ENCODE results near the gene CLINT1.

Gene CLINT1

DNA sequence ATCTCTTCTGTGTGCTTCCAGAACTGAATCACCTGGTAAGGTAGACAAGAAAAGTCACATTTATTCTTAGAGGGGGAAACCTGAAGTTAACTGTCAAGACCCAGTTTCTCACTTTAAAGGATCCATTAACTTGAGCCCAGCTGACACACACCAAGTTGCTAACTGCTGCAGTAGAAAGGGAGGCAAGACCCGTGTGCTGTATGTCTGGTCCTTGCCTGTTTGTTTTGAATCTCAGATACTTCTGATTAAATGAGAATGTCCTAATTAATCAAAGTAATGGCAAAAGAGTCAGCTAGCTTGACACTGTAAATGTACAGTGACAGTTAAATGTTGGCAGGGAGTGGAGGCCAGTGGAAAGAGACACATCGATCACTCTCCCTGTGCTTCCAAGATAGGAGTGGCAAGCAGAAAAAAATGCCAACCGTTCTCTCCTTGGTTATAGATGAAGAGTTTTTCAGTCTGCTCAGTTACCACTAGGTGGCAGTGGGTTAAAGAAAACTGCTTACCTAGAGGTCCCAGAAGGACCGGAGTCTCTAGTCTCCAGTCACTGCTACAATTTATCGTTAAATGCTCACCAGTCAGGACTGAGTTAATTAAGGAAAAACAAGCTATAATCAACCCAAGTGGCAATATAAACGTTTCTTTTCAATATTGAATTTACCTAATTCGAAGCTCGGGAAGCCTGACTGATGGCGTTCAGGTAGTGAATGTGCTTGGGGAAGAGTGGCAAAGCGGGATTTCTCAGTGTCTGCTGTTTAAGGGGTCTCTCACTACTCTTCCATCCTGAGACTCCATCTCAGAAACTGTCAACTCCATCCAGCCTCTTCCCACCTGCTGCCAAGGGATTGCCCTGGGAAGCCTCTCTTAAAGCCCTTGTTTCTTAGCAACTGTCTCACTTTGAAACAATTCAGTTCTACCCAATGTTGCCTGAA lies 97.0 kb downstream of the CLINT1 start:
- Mint-ChIP-seq H3K27me3 (no peaks in the 10 kb centered on the region), H3K4me1 (no peaks in the 10 kb centered on the region), H3K4me3 (no peak overlapping the region), H3K9me3 (no peaks in the 10 kb centered on the region), H3K27ac (no peak overlapping the region)
- DNase-seq, result peak; percentile 17 to 20
- ATAC-seq, result peak; percentile 87

DNA sequence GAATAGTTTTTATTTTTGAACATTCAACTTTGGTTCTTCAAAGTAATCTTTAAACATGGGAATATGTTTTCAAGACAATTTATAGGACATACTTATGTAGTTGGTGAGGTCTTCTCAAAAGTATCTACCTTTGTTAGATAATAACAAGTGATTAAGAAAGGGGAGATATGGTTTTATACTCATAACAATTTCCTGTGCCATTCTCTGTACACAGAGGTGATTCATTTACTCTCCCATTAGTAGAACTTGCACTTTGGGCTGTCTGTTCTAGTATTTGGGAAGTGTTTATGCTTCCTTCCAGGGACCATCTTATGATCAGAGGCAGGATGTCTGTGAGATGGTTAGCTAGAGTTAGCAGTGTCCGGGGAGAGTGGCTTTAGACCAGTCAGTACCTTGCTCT lies 100.2 kb downstream of the CLINT1 start:
- H3K4me1 Mint-ChIP-seq, result no peaks in the 10 kb centered on the region
- no peak overlapping the region for H3K4me3 Mint-ChIP-seq
- DNase-seq (no peak), ATAC-seq (no peak)
- H3K9me3 Mint-ChIP-seq, result no peaks in the 10 kb centered on the region
- no peak overlapping the region for H3K27ac Mint-ChIP-seq
- H3K27me3 Mint-ChIP-seq, result no peaks in the 10 kb centered on the region

DNA sequence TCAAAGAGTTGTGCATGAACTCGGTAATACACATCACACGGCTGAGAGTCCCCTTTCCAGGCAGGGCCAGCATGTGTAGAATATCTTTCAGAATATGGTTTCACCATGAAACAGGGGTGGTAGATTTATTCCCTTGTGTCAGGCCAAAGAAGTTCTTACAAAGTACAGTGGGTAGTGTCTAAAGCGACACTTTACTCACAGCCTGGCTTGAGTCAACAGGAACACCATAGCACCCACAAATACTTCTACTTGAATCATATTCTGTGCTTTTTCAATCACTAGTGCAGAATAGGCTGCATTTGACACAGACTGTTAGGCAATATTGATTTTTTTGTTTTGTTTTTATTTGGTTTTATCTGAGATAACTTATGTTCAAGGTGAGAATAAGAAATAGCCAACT lies 102.8 kb downstream of the CLINT1 start:
- H3K4me1 Mint-ChIP-seq, result no peaks in the 10 kb centered on the region
- DNase-seq (no peak), ATAC-seq (no peak)
- no peak overlapping the region for H3K27ac Mint-ChIP-seq
- no peak overlapping the region for H3K4me3 Mint-ChIP-seq
- H3K27me3 Mint-ChIP-seq, result no peaks in the 10 kb centered on the region
- H3K9me3 Mint-ChIP-seq, result no peaks in the 10 kb centered on the region

DNA sequence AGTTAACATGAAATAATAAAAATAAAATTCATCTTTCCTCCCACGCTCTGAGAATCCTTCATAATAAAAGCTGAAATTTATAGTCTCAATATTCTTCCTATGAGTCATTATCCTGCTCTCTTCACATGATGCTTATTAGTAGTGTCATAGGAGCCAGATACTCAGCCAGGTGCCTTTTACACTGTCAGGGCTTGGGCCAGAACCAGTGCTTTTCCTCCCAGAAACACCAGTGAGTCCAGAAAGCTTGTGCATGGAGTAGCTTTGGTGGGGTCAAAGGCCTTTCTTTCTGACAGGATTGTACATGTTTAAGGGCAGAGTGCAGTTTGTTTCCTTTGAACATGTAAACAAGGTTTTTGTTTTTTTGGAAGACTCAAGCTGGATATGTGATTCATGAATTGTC lies 108.6 kb downstream of the CLINT1 start:
- H3K9me3 Mint-ChIP-seq, result no peaks in the 10 kb centered on the region
- no peak overlapping the region for H3K4me3 Mint-ChIP-seq
- H3K27me3 Mint-ChIP-seq, result no peaks in the 10 kb centered on the region
- no peak overlapping the region for H3K27ac Mint-ChIP-seq
- no peak for ATAC-seq
- H3K4me1 Mint-ChIP-seq, result peaks cover 44% of the 10 kb centered on the region
- DNase-seq, result no peak

DNA sequence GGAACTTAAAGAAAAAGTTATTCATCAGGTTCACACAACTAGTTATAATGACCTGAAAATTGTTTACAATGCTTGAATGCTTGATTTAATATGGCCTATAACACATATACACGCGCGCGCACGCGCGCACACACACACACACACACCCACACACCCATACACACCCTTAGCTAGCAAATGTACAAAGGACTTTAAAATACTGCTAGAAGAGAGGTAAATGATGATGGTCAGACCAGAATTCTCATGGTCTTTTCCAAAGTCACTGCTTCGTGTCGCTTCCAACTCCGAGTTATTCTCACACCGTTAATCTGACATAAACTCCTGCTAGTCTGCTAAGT lies 109.5 kb downstream of the CLINT1 start:
- Mint-ChIP-seq H3K9me3 (no peaks in the 10 kb centered on the region), H3K4me1 (peaks cover 52% of the 10 kb centered on the region), H3K27me3 (no peaks in the 10 kb centered on the region), H3K27ac (no peak overlapping the region), H3K4me3 (no peak overlapping the region)
- ATAC-seq (no peak), DNase-seq (no peak)

GRCh38 chr5:157748760-157749461 lies 110.0 kb downstream of the CLINT1 start:
- no peak for ATAC-seq
- no peak overlapping the region for H3K27ac Mint-ChIP-seq
- no peaks in the 10 kb centered on the region for H3K27me3 Mint-ChIP-seq
- peaks cover 55% of the 10 kb centered on the region for H3K4me1 Mint-ChIP-seq
- no peaks in the 10 kb centered on the region for H3K9me3 Mint-ChIP-seq
- DNase-seq, result no peak
- H3K4me3 Mint-ChIP-seq, result no peak overlapping the region

- peaks cover 59% of the 10 kb centered on the region for H3K4me1 Mint-ChIP-seq
- ATAC-seq, result no peak
- no peaks in the 10 kb centered on the region for H3K27me3 Mint-ChIP-seq
- no peak overlapping the region for H3K4me3 Mint-ChIP-seq
- H3K27ac Mint-ChIP-seq, result no peak overlapping the region
- no peaks in the 10 kb centered on the region for H3K9me3 Mint-ChIP-seq
- DNase-seq, result no peak
These were observed 110.9 kb downstream of the CLINT1 start for GRCh38 chr5:157747766-157748700.

- no peak for ATAC-seq
- Mint-ChIP-seq H3K27ac (no peak overlapping the region), H3K4me1 (peaks cover 64% of the 10 kb centered on the region), H3K9me3 (no peaks in the 10 kb centered on the region), H3K27me3 (no peaks in the 10 kb centered on the region), H3K4me3 (no peak overlapping the region)
- DNase-seq, result no peak
These were observed 111.7 kb downstream of the CLINT1 start for GRCh38 chr5:157747173-157747740.

- H3K27me3 Mint-ChIP-seq, result no peaks in the 10 kb centered on the region
- ATAC-seq (no peak), DNase-seq (no peak)
- H3K4me3 Mint-ChIP-seq, result peak overlapping the region; percentile 81 to 97
- H3K9me3 Mint-ChIP-seq, result no peaks in the 10 kb centered on the region
- peaks cover 60% of the 10 kb centered on the region for H3K4me1 Mint-ChIP-seq
- peak overlapping the region in 1 of 2 donors; percentile 53 for H3K27ac Mint-ChIP-seq
These were observed 113.9 kb downstream of the CLINT1 start for GRCh38 chr5:157745041-157745456.

DNA sequence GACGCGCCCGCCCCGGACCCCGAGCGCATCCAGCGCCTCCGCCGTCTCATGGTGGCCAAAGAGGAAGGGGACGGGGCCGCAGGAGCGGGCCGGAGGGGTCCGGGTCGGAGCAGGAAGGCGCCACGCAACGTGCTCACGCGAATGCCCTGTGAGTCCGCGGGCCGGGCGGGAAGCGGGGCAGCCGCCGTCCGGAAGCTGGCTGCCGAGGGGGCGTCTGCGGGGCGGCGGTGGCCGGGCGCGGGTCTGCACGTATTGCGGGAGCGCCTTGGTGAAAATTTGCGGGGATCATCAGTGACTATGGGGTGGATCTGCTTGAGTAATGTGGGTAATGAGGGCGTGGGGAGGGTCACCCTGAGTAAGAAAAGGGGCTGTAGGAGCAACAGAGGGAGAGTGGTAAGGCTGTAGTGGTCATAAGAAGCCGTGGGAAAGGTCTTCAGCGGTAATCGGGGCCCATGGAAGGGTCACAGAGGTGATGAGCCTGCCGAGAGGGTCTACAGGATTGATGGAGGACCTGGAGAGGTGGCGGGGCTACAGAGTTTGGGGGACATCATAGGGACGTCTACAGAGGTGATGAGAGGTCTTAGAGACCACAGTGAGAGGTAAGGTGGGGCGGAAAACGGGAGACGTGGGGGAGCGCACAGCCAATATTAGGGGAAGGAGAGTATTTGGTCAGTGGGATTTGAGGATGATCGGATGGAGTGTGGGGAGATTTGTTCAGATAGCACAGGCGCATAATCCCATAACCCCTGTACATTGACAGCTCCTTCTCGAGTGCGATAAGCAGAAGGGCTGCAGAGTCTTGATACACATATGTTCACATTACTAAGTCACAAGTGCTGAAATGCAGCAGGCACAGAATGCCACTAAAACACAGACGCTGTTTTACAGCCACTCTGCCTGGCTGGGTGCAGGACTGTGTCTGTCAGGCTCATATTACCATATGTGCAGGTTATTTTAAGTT lies 114.6 kb downstream of the CLINT1 start:
- no peaks in the 10 kb centered on the region for H3K27me3 Mint-ChIP-seq
- peak overlapping the region; percentile 77 to 93 for H3K27ac Mint-ChIP-seq
- peak; percentile 55 for ATAC-seq
- H3K4me1 Mint-ChIP-seq, result peaks cover 52% of the 10 kb centered on the region
- peak overlapping the region; percentile 81 to 97 for H3K4me3 Mint-ChIP-seq
- peak in 1 of 2 donors; percentile 40 for DNase-seq
- H3K9me3 Mint-ChIP-seq, result no peaks in the 10 kb centered on the region

- Mint-ChIP-seq H3K4me3 (peak within 1 kb of the TSS; percentile 81 to 97), H3K4me1 (peaks cover 46% of the 10 kb centered on the region), H3K27me3 (no peaks in the 10 kb centered on the region), H3K9me3 (no peaks in the 10 kb centered on the region), H3K27ac (peak within 1 kb of the TSS; percentile 77 to 93)
- DNase-seq (peak; percentile 90 to 95), ATAC-seq (peak; percentile 91)
These were observed 115.5 kb downstream of the CLINT1 start, which contains the start of gene LSM11 for GRCh38 chr5:157743163-157744050. Gene LSM11 (plus strand): TSS chr5:157743712. CDS start chr5:157743751, 39 bp downstream.

- H3K4me3 Mint-ChIP-seq, result no peak overlapping the region
- no peak overlapping the region for H3K27ac Mint-ChIP-seq
- H3K27me3 Mint-ChIP-seq, result no peaks in the 10 kb centered on the region
- ATAC-seq (no peak), DNase-seq (no peak)
- no peaks in the 10 kb centered on the region for H3K9me3 Mint-ChIP-seq
- peaks cover 26% of the 10 kb centered on the region for H3K4me1 Mint-ChIP-seq
These were observed 117.8 kb downstream of the CLINT1 start for GRCh38 chr5:157741131-157741530.

DNA sequence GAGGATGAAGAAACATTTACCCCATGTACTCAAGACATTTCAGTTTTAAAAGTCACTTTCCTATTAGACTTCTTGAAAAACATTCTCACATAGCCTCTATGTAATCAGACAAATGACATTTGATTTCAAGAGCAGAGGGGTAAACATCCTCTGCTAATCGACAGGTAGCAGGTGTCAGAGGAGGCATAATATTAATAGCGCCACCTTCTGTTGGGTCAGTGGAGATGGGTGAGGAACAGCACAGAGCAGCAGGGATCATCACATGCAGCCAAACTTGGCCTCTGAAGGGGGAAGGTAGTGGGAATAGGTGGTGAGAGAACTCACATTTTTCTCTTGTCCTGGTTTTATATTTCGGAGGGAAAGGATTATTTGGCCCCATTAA lies 118.7 kb downstream of the CLINT1 start:
- Mint-ChIP-seq H3K27me3 (no peaks in the 10 kb centered on the region), H3K9me3 (no peaks in the 10 kb centered on the region), H3K4me3 (no peak overlapping the region), H3K27ac (no peak overlapping the region), H3K4me1 (peaks cover 19% of the 10 kb centered on the region)
- DNase-seq (no peak), ATAC-seq (no peak)

Measured in stimulated activated naive CD8-positive, alpha-beta T cell treated with anti-CD3 and anti-CD28 coated beads, Interleukin-15, amount 100 ng/mL, for 72 hours (primary cell).